HS-27A (cell line): ENCODE results near the gene C2CD4B.

Experiments
- DNase-seq: peaks from one replicate; pipeline ENCODE4 v3.0.0-alpha.2; 2012; ENCODE audit warnings: low read depth, missing footprints

The C2CD4B gene

GRCh38 chr15:62165104-62165792 lies at the start of gene C2CD4B:
C2CD4B (minus strand) TSS chr15:62165285; CDS start chr15:62164984, 301 bp downstream.
- DNase-seq, result no peak

- DNase-seq, result no peak
These were observed 47.7 kb upstream of the C2CD4B start for GRCh38 chr15:62212741-62213140.

- no peak for DNase-seq
These were observed 46.3 kb upstream of the C2CD4B start for GRCh38 chr15:62211348-62211747.

GRCh38 chr15:62209821-62210220 lies 44.7 kb upstream of the C2CD4B start:
- DNase-seq, result no peak

GRCh38 chr15:62209322-62209721 lies 44.2 kb upstream of the C2CD4B start:
- DNase-seq, result no peak

GRCh38 chr15:62208884-62209283 lies 43.8 kb upstream of the C2CD4B start:
- no peak for DNase-seq

- no peak for DNase-seq
These were observed 43.3 kb upstream of the C2CD4B start for GRCh38 chr15:62208367-62208766.

- no peak for DNase-seq
These were observed 25.6 kb upstream of the C2CD4B start for GRCh38 chr15:62190675-62191074.

GRCh38 chr15:62190274-62190673 lies 25.2 kb upstream of the C2CD4B start:
- no peak for DNase-seq

- DNase-seq, result no peak
These were observed 23.7 kb upstream of the C2CD4B start for GRCh38 chr15:62188744-62189143.

GRCh38 chr15:62187910-62188309 lies 22.8 kb upstream of the C2CD4B start:
- no peak for DNase-seq

- no peak for DNase-seq
These were observed 22.3 kb upstream of the C2CD4B start for GRCh38 chr15:62187425-62187824.

GRCh38 chr15:62186578-62186977 lies 21.5 kb upstream of the C2CD4B start:
- no peak for DNase-seq

GRCh38 chr15:62183130-62183529 lies 18.0 kb upstream of the C2CD4B start:
- no peak for DNase-seq

GRCh38 chr15:62173215-62173614 lies 8.1 kb upstream of the C2CD4B start:
- no peak for DNase-seq

- no peak for DNase-seq
These were observed 6.8 kb upstream of the C2CD4B start for GRCh38 chr15:62171882-62172281.

- DNase-seq, result no peak
These were observed 799 bp upstream of the C2CD4B start for GRCh38 chr15:62165793-62166375.

GRCh38 chr15:62164396-62165103 lies 535 bp downstream of the C2CD4B start:
- DNase-seq, result no peak

GRCh38 chr15:62164014-62164395 lies 1.1 kb downstream of the C2CD4B start:
- no peak for DNase-seq

GRCh38 chr15:62163397-62164013 lies 1.6 kb downstream of the C2CD4B start:
- no peak for DNase-seq

- DNase-seq, result no peak
These were observed 11.9 kb downstream of the C2CD4B start for GRCh38 chr15:62153228-62153627.

GRCh38 chr15:62150445-62150844 lies 14.6 kb downstream of the C2CD4B start:
- DNase-seq, result no peak

GRCh38 chr15:62149729-62150128 lies 15.4 kb downstream of the C2CD4B start:
- no peak for DNase-seq
